Measurements from ENCODE around the gene RSL1D1.

DNA sequence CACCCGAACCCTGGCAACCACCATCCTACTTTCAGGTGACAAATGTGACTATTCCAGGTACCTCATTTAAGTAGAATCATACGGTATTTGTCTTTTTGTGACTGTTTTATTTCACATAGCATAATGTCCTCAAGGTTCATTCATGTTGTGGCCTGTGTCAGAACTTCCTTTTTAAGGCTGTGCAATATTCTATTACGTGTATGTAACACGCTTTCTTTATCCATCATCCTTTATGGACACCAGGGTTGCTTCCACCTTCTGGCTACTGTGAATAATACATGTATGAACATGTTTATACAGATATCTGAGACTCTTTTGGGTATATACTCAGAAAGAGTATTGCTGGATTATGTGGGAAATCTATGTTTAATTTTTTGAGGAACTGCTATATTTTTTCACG lies 28.7 kb upstream of the RSL1D1 start:
- TF ChIP-seq, protein P1, sequence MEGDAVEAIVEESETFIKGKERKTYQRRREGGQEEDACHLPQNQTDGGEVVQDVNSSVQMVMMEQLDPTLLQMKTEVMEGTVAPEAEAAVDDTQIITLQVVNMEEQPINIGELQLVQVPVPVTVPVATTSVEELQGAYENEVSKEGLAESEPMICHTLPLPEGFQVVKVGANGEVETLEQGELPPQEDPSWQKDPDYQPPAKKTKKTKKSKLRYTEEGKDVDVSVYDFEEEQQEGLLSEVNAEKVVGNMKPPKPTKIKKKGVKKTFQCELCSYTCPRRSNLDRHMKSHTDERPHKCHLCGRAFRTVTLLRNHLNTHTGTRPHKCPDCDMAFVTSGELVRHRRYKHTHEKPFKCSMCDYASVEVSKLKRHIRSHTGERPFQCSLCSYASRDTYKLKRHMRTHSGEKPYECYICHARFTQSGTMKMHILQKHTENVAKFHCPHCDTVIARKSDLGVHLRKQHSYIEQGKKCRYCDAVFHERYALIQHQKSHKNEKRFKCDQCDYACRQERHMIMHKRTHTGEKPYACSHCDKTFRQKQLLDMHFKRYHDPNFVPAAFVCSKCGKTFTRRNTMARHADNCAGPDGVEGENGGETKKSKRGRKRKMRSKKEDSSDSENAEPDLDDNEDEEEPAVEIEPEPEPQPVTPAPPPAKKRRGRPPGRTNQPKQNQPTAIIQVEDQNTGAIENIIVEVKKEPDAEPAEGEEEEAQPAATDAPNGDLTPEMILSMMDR (IDR thresholded peaks at IDR 0.05), result no peak
- no peak for TF ChIP-seq POLR2AphosphoS5 (IDR thresholded peaks at IDR 0.05)
